ENCODE data around the gene PTCD2. TPM values are rescaled to one million over a fixed set of nuclear protein-coding genes. Genes with fewer than 3 reads are reported as not detected.
"Not testable (repeated sequence)": the region's sequence is repeated elsewhere in the genome, so short reads cannot be mapped to it uniquely, and the experiment has no call there.

The PTCD2 gene
- polyA plus RNA-seq, 3 donors from 2014 or later: 2.9 to 7.8 (median 4.0) TPM

GRCh38 chr5:72286798-72287197 is 33.4 kb upstream of the PTCD2 start:
- Mint-ChIP-seq H3K27ac (no peak overlapping the region), H3K9me3 (no peaks in the 10 kb centered on the region), H3K4me1 (no peaks in the 10 kb centered on the region), H3K36me3 (peaks cover 10 to 27% (median 25%) of the 10 kb centered on the region in 3 donors), H3K4me3 (no peak overlapping the region), H3K27me3 (ENCODE audit: low read depth in 3 of 3) (no peaks in the 10 kb centered on the region)
- no peak for DNase-seq

GRCh38 chr5:72288924-72289323 is 31.2 kb upstream of the PTCD2 start:
- Mint-ChIP-seq H3K27me3 (ENCODE audit: low read depth in 3 of 3) (no peaks in the 10 kb centered on the region), H3K27ac (no peak overlapping the region), H3K9me3 (no peaks in the 10 kb centered on the region), H3K4me1 (no peaks in the 10 kb centered on the region), H3K36me3 (peaks cover 5 to 25% (median 20%) of the 10 kb centered on the region in 3 donors), H3K4me3 (no peak overlapping the region)
- DNase-seq: no peak

GRCh38 chr5:72290356-72291133 is 29.6 kb upstream of the PTCD2 start:
- H3K27me3 Mint-ChIP-seq (ENCODE audit: low read depth in 3 of 3): no peaks in the 10 kb centered on the region
- no peak overlapping the region for H3K27ac Mint-ChIP-seq
- H3K36me3 Mint-ChIP-seq: peaks cover 12 to 32% (median 27%) of the 10 kb centered on the region in 3 donors
- H3K9me3 Mint-ChIP-seq: no peaks in the 10 kb centered on the region
- no peak for DNase-seq
- no peak overlapping the region for H3K4me3 Mint-ChIP-seq
- no peaks in the 10 kb centered on the region for H3K4me1 Mint-ChIP-seq

DNA sequence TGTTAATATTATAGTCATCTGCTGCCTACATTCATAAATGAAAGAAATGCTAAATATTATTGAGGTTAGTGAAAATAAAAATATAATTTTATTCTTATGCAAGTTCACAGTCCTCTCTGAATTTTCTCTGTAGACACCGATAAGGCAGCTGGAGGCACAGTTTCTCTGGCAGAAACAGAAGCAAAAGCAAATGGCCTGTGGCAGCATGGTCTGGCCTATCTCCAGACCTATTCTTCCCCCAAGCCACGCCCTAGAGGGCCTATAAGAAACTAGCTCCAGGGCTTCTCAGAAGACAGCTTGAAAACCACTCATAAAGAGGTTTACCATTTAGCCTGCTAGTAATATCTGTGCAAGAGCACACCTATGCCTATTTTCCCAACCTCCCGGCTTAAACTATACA is 28.6 kb upstream of the PTCD2 start:
- H3K4me3 Mint-ChIP-seq: no peak overlapping the region
- no peak overlapping the region for H3K27ac Mint-ChIP-seq
- H3K4me1 Mint-ChIP-seq: no peaks in the 10 kb centered on the region
- peaks cover 12 to 37% (median 27%) of the 10 kb centered on the region in 3 donors for H3K36me3 Mint-ChIP-seq
- no peaks in the 10 kb centered on the region for H3K27me3 Mint-ChIP-seq (ENCODE audit: low read depth in 3 of 3)
- DNase-seq: no peak
- H3K9me3 Mint-ChIP-seq: no peaks in the 10 kb centered on the region

- Mint-ChIP-seq H3K9me3 (no peaks in the 10 kb centered on the region), H3K27ac (no peak overlapping the region), H3K27me3 (ENCODE audit: low read depth in 3 of 3) (no peaks in the 10 kb centered on the region), H3K4me3 (no peak overlapping the region), H3K4me1 (peaks cover 2 to 6% of the 10 kb centered on the region in 2 donors), H3K36me3 (peaks cover 12 to 37% (median 23%) of the 10 kb centered on the region in 3 donors)
- no peak for DNase-seq
These were observed 27.8 kb upstream of the PTCD2 start for GRCh38 chr5:72292411-72292810.

GRCh38 chr5:72293495-72294055 is 26.6 kb upstream of the PTCD2 start:
- H3K4me3 Mint-ChIP-seq: no peak overlapping the region
- H3K36me3 Mint-ChIP-seq: peaks cover 10 to 29% (median 17%) of the 10 kb centered on the region in 3 donors
- H3K27ac Mint-ChIP-seq: no peak overlapping the region

DNA sequence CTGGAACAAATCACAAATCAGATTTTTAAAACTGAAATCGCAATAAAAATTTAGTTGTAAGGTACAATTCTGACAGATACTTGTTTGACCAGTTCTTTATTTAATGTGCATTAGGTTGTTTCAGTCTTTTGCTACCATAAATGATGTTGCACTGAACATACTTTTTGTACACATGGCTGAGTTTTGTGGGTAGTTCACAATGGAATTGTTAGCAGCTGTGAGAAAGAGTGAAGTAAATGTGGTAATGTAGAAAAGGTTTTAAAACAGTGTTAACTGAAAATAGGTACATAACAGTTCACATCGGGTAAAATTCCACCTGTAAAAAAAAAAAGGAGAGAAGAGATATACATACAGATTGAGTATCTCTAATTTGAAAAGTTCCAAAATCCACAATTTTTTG is 25.7 kb upstream of the PTCD2 start:
- Mint-ChIP-seq H3K9me3 (no peaks in the 10 kb centered on the region), H3K27me3 (ENCODE audit: low read depth in 3 of 3) (peaks cover 0 to 4% (median 0%) of the 10 kb centered on the region in 3 donors), H3K4me1 (peaks cover 15 to 25% of the 10 kb centered on the region in 2 donors), H3K4me3 (no peak overlapping the region), H3K36me3 (peaks cover 7 to 24% (median 17%) of the 10 kb centered on the region in 3 donors), H3K27ac (no peak overlapping the region)
- DNase-seq: no peak

More at GRCh38 chr5:72293495-72294055, 26.6 kb upstream of the PTCD2 start:
- no peaks in the 10 kb centered on the region for H3K9me3 Mint-ChIP-seq
- H3K4me1 Mint-ChIP-seq: peaks cover 8 to 16% of the 10 kb centered on the region in 2 donors
- DNase-seq: no peak
- no peaks in the 10 kb centered on the region for H3K27me3 Mint-ChIP-seq (ENCODE audit: low read depth in 3 of 3)

- no peak overlapping the region for H3K27ac Mint-ChIP-seq
- H3K9me3 Mint-ChIP-seq: no peaks in the 10 kb centered on the region
- DNase-seq: no peak
- H3K4me3 Mint-ChIP-seq: no peak overlapping the region
- H3K36me3 Mint-ChIP-seq: peaks cover 7 to 17% (median 17%) of the 10 kb centered on the region in 3 donors
- H3K4me1 Mint-ChIP-seq: peaks cover 25 to 36% of the 10 kb centered on the region in 2 donors
- H3K27me3 Mint-ChIP-seq (ENCODE audit: low read depth in 3 of 3): peaks cover 0 to 4% (median 0%) of the 10 kb centered on the region in 3 donors
These were observed 24.6 kb upstream of the PTCD2 start for GRCh38 chr5:72295539-72295938.

- no peak overlapping the region for H3K27ac Mint-ChIP-seq
These were observed 23.9 kb upstream of the PTCD2 start for GRCh38 chr5:72296256-72296655.

DNA sequence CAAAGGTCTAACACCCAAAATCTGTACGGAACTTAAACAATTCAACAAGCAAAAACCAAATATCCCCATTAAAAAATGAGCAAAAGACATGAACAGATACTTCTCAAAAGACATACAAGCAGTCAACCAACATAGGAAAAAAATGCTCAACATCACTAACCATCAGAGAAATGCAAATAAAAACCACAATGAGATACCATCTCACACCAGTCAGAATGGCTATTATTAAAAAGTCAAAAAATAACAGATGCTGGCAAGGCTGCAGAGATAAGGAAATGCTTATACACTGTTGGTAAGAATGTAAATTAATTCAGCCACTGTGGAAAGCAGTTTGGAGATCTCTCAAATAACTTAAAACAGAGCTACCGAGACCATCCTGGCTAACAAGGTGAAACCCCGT is 22.0 kb upstream of the PTCD2 start:
- H3K4me1 Mint-ChIP-seq: peaks cover 33 to 47% of the 10 kb centered on the region in 2 donors
- not testable (repeated sequence) for H3K27me3 Mint-ChIP-seq (ENCODE audit: low read depth in 3 of 3)
- H3K4me3 Mint-ChIP-seq: peak overlapping the region in 4 of 5 donors; percentile 1 to 49 (median 30)

More at GRCh38 chr5:72296256-72296655, 23.9 kb upstream of the PTCD2 start:
- Mint-ChIP-seq H3K9me3 (no peaks in the 10 kb centered on the region), H3K4me1 (peaks cover 29 to 42% of the 10 kb centered on the region in 2 donors), H3K36me3 (peaks cover 7 to 17% (median 17%) of the 10 kb centered on the region in 3 donors), H3K4me3 (no peak overlapping the region), H3K27me3 (ENCODE audit: low read depth in 3 of 3) (peaks cover 0 to 5% (median 0%) of the 10 kb centered on the region in 3 donors)
- no peak for DNase-seq

GRCh38 chr5:72298711-72299110 is 21.5 kb upstream of the PTCD2 start:
- no peak for DNase-seq
- no peaks in the 10 kb centered on the region for H3K9me3 Mint-ChIP-seq
- peaks cover 7 to 17% (median 12%) of the 10 kb centered on the region in 3 donors for H3K36me3 Mint-ChIP-seq
- H3K27ac Mint-ChIP-seq: no peak overlapping the region
- peaks cover 0 to 5% (median 0%) of the 10 kb centered on the region in 3 donors for H3K27me3 Mint-ChIP-seq (ENCODE audit: low read depth in 3 of 3)
- peak overlapping the region in 1 of 5 donors; percentile 16 for H3K4me3 Mint-ChIP-seq
- peaks cover 38 to 53% of the 10 kb centered on the region in 2 donors for H3K4me1 Mint-ChIP-seq

More for the DNA sequence above, 22.0 kb upstream of the PTCD2 start:
- H3K27ac Mint-ChIP-seq: peak overlapping the region in 5 of 6 donors; percentile 2 to 59 (median 20)
- H3K9me3 Mint-ChIP-seq: not testable (repeated sequence)
- DNase-seq: peak in 1 of 3 donors; percentile 15
- peaks cover 7 to 19% (median 13%) of the 10 kb centered on the region in 3 donors for H3K36me3 Mint-ChIP-seq

DNA sequence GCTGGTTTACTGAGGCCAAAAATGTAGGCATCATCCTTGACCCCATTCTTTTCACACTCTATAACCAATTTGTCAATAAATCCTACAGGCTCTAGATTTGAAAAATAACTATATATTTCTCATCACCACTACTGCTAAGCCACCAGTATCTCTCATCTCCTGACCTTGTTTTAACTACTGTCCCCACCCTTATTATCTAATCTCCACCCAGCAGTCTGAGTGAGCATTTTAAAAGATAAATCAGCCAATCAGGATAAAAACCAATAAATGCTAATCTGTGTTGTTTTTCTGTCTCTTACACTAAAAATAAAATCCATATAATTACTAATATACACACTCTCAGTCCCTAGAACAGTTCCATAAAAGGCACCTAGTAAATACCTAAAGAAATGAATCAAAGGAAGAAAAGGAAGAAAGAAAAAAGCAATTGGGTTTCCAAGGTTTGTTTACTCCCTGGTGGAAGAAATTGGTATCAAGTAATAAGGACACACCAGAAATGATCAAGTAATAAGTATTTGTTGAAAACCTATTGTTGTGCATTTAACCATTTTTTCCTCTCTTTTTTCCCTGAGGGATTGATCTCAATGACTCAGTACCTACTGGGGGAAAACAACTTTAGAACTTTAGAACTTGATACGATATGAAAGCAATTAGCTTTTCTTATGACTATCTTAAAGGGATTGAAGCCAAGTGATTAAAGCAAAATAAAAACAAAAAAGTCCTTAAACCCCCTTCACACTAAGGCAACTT is 19.4 kb upstream of the PTCD2 start:
- Mint-ChIP-seq H3K36me3 (peaks cover 0 to 9% (median 5%) of the 10 kb centered on the region in 3 donors), H3K4me1 (peaks cover 59 to 74% of the 10 kb centered on the region in 2 donors), H3K4me3 (peak overlapping the region in 2 of 5 donors; percentile 22 to 51), H3K27me3 (ENCODE audit: low read depth in 3 of 3) (peaks cover 0 to 5% (median 0%) of the 10 kb centered on the region in 3 donors), H3K9me3 (no peaks in the 10 kb centered on the region), H3K27ac (peak overlapping the region in 3 of 6 donors; percentile 1 to 65 (median 11))
- DNase-seq: no peak

DNA sequence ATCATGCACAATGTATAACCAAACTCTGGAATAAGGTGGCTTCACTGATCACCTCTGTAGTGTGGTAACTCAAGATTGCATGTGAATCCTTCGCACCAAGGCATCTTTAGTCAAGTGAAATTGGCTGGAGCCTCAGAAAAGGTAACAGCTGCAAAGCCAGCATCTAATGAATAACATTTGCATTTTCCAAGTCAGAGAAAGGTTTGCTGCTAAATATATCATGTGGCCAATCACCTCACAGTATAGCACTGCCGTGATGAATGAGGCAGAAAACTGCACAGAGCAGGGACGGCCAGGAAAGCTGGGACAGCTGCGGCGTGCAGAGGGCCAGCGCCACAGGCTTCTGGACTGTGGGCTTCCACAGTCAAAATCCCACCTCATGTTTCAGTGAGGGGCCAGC is 18.6 kb upstream of the PTCD2 start:
- no peak for DNase-seq
- no peak overlapping the region for H3K27ac Mint-ChIP-seq
- H3K9me3 Mint-ChIP-seq: no peaks in the 10 kb centered on the region
- H3K4me1 Mint-ChIP-seq: peaks cover 61 to 77% of the 10 kb centered on the region in 2 donors
- H3K4me3 Mint-ChIP-seq: no peak overlapping the region
- H3K27me3 Mint-ChIP-seq (ENCODE audit: low read depth in 3 of 3): peaks cover 0 to 5% (median under 1%) of the 10 kb centered on the region in 3 donors
- H3K36me3 Mint-ChIP-seq: peaks cover 0 to 4% (median 0%) of the 10 kb centered on the region in 3 donors

All from immature natural killer cell (primary cell).